MM.1S (cell line): Measurements from ENCODE around the gene PGPEP1.
"Not testable (repeated sequence)": the region's sequence is repeated elsewhere in the genome, so short reads cannot be mapped to it uniquely, and the experiment has no call there.

Experiments used
- DNase-seq: peaks from one replicate; pipeline ENCODE4 v3.0.0-alpha.2; 2015
- H2AFZ ChIP-seq: fragments of 300-600 bp; sonication (generic); 2 replicates; pipeline ENCODE4 v1.6.0; 2016; ENCODE audit warnings: antibody characterized with exemption, low read length
- H3F3A ChIP-seq: fragments of 300-600 bp; sonication (generic); 2 replicates; pipeline ENCODE4 v1.6.1; 2016; ENCODE audit warnings: mild to moderate bottlenecking, antibody characterized with exemption, low read length, moderate library complexity, mixed read lengths; ENCODE audit not compliant: insufficient read depth
- H3K27ac ChIP-seq: fragments of 300-600 bp; sonication (generic); 2 replicates; pipeline ENCODE4 v1.5.1; 2016; ENCODE audit warnings: mild to moderate bottlenecking, low read length
- H3K27me3 ChIP-seq: fragments of 300-600 bp; sonication (generic); replicated peaks from 2 replicates; pipeline ENCODE4 v1.6.0; 2016; ENCODE audit warnings: low read length; ENCODE audit not compliant: insufficient read depth
- H3K36me3 ChIP-seq: fragments of 300-600 bp; sonication (generic); replicated peaks from 2 replicates; pipeline ENCODE4 v1.6.1; 2016; ENCODE audit warnings: mild to moderate bottlenecking, low read length, mixed read lengths; ENCODE audit not compliant: insufficient read depth
- H3K4me1 ChIP-seq: fragments of 300-600 bp; sonication (generic); 2 replicates; pipeline ENCODE4 v1.6.1; 2016; ENCODE audit warnings: low read length, mixed read lengths
- H3K4me2 ChIP-seq: fragments of 300-600 bp; sonication (generic); 2 replicates; pipeline ENCODE4 v1.6.0; 2016; ENCODE audit warnings: low read depth, low read length
- H3K4me3 ChIP-seq: fragments of 300-600 bp; sonication (generic); 2 replicates; pipeline ENCODE4 v1.5.1; 2016; ENCODE audit warnings: low read length, mixed read lengths
- H3K79me2 ChIP-seq: fragments of 300-600 bp; sonication (generic); 2 replicates; pipeline ENCODE4 v1.6.1; 2016; ENCODE audit warnings: mixed run types, low read length, mixed read lengths
- H3K9ac ChIP-seq: fragments of 300-600 bp; sonication (generic); 2 replicates; pipeline ENCODE4 v1.6.1; 2016; ENCODE audit warnings: low read length, mixed read lengths
- H3K9me2 ChIP-seq: fragments of 300-600 bp; sonication (generic); replicated peaks from 2 replicates; pipeline ENCODE4 v1.6.1; 2016; ENCODE audit warnings: mild to moderate bottlenecking, low read length, mixed read lengths; ENCODE audit not compliant: insufficient read depth
- H3K9me3 ChIP-seq: fragments of 300-600 bp; sonication (generic); replicated peaks from 2 replicates; pipeline ENCODE4 v1.6.1; 2016; ENCODE audit warnings: mild to moderate bottlenecking, low read length, mixed read lengths; ENCODE audit not compliant: insufficient read depth
- H4K20me1 ChIP-seq: fragments of 300-600 bp; sonication (generic); 2 replicates; pipeline ENCODE4 v1.6.1; 2016; ENCODE audit warnings: mild to moderate bottlenecking, low read length, moderate library complexity, mixed read lengths; ENCODE audit not compliant: insufficient read depth
- EZH2 ChIP-seq: fragments of 300-600 bp; sonication (generic); optimal IDR thresholded peaks from 2 replicates; pipeline ENCODE3; 2017; ENCODE audit warnings: low read depth, mild to moderate bottlenecking, antibody characterized with exemption, low read length, mixed read lengths
- EZH2phosphoT487 ChIP-seq: fragments of 300-600 bp; sonication (generic); IDR thresholded peaks from 2 replicates; pipeline ENCODE4 v1.6.1; 2018; ENCODE audit warnings: antibody characterized with exemption, low read length
- TF ChIP-seq, protein P1 (sequence below): fragments of 300-600 bp; sonication (generic); IDR thresholded peaks from 2 replicates; pipeline ENCODE4 v1.5.1; 2016; ENCODE audit warnings: antibody characterized with exemption, low read length, mixed read lengths

PGPEP1 gene

DNA sequence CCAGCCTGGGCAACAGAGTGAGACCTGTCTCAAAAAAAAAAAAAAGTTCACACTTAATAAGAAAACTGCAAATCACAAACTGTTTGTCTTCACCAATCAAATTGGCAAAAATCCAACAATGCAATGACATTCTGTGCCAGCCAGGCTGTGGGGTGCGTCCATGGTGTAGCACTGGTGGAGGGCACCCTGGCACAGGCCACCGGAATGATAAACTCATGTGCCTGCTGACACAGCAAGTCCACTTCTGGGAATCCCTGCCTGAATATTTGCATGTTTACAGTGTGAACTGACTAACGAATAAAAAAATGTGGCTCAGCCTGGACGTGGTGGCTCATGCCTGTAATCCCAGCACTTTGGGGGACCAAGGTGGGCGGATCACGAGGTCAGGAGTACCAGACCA lies 58.6 kb downstream of the PGPEP1 start:
- Histone ChIP-seq H2AFZ (no peak overlapping the region), H3K4me2 (no peak overlapping the region), H4K20me1 (no peaks in the 10 kb centered on the region), H3K4me1 (no peaks in the 10 kb centered on the region), H3K27me3 (peaks cover 29% of the 10 kb centered on the region), H3K27ac (no peak overlapping the region), H3K4me3 (no peak overlapping the region), H3F3A (no peaks in the 10 kb centered on the region), H3K9me2 (no peaks in the 10 kb centered on the region), H3K79me2 (no peaks in the 10 kb centered on the region), H3K9me3 (no peaks in the 10 kb centered on the region), H3K36me3 (no peaks in the 10 kb centered on the region), H3K9ac (no peak overlapping the region)
- DNase-seq: no peak
- TF ChIP-seq EZH2: no peak
- TF ChIP-seq, protein P1, sequence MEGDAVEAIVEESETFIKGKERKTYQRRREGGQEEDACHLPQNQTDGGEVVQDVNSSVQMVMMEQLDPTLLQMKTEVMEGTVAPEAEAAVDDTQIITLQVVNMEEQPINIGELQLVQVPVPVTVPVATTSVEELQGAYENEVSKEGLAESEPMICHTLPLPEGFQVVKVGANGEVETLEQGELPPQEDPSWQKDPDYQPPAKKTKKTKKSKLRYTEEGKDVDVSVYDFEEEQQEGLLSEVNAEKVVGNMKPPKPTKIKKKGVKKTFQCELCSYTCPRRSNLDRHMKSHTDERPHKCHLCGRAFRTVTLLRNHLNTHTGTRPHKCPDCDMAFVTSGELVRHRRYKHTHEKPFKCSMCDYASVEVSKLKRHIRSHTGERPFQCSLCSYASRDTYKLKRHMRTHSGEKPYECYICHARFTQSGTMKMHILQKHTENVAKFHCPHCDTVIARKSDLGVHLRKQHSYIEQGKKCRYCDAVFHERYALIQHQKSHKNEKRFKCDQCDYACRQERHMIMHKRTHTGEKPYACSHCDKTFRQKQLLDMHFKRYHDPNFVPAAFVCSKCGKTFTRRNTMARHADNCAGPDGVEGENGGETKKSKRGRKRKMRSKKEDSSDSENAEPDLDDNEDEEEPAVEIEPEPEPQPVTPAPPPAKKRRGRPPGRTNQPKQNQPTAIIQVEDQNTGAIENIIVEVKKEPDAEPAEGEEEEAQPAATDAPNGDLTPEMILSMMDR: no peak
- no peak for TF ChIP-seq EZH2phosphoT487

DNA sequence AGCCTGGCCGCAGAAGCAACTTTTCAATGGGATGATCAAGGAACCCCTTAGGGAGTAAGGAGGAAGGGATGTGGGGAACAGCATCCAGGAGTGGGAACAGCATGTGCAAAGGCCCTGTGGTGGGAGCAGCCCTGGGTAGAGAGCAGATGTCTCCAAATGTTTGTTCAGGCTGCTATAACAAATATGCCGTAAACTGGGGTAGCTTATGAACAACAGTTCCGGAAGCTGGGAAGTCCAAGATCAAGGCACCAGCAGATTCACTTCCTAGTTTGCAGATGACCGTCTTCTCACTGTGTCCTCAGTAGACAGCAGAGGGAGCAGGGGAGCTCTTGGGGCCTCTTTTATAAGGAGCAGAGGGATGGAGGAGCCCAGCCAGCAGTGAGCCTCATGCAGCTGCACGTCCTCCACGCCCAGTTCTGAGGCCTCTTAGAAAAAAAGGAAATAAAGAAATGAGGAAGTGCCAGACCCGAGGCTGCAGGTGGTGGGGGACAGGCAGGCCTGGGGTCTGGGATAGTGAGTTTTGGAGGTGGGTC lies 61.2 kb downstream of the PGPEP1 start:
- no peak overlapping the region for H3K4me2 ChIP-seq
- H4K20me1 ChIP-seq: no peaks in the 10 kb centered on the region
- no peaks in the 10 kb centered on the region for H3K36me3 ChIP-seq
- DNase-seq: peak; percentile 50
- H3K27me3 ChIP-seq: peaks cover 19% of the 10 kb centered on the region
- no peaks in the 10 kb centered on the region for H3K4me1 ChIP-seq
- no peak overlapping the region for H3K27ac ChIP-seq
- no peaks in the 10 kb centered on the region for H3F3A ChIP-seq
- no peaks in the 10 kb centered on the region for H3K79me2 ChIP-seq
- H3K9me3 ChIP-seq: no peaks in the 10 kb centered on the region
- H3K9me2 ChIP-seq: no peaks in the 10 kb centered on the region
- TF ChIP-seq EZH2: no peak
- TF ChIP-seq, protein P1: peak; percentile 36
- no peak overlapping the region for H2AFZ ChIP-seq
- H3K4me3 ChIP-seq: no peak overlapping the region
- H3K9ac ChIP-seq: no peak overlapping the region

DNA sequence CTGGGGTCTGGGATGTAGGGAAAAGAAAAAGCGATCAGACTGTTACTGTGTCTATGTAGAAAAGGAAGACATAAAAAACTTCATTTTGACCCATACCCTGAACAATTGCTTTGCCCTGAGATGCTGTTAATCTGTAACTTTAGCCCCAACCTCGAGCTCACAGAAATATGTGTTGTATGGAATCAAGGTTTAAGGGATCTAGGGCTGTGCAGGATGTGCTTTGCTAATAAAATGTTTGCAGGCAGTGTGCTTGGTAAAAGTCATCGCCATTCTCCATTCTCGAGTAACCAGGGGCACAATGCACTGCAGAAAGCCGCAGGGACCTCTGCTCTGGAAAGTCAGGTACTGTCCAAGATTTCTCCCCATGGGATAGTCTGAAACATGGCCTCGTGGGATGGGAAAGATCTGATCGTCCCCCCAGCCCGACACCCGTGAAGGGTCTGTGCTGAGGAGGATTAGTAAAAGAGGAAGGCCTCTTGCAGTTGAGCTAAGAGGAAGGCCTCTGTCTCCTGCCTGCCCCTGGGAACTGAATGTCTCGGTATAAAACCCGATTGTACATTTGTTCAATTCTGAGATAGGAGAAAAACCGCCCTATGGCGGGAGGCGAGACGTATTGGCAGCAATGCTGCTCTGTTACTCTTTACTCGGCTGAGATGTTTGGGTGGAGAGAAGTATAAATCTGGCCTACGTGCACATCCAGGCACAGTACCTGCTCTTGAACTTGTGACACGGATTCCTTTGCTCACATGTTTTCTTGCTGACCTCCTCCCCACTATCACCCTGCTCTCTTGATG lies 62.3 kb downstream of the PGPEP1 start:
- not testable (repeated sequence) for H2AFZ ChIP-seq, H3K79me2 ChIP-seq, H3K4me3 ChIP-seq, H3K27ac ChIP-seq, H3K9me3 ChIP-seq, H3K4me1 ChIP-seq, H3K4me2 ChIP-seq, H3F3A ChIP-seq, H3K9me2 ChIP-seq, DNase-seq, H4K20me1 ChIP-seq, H3K9ac ChIP-seq, H3K36me3 ChIP-seq
- peaks cover 10% of the 10 kb centered on the region for H3K27me3 ChIP-seq

DNA sequence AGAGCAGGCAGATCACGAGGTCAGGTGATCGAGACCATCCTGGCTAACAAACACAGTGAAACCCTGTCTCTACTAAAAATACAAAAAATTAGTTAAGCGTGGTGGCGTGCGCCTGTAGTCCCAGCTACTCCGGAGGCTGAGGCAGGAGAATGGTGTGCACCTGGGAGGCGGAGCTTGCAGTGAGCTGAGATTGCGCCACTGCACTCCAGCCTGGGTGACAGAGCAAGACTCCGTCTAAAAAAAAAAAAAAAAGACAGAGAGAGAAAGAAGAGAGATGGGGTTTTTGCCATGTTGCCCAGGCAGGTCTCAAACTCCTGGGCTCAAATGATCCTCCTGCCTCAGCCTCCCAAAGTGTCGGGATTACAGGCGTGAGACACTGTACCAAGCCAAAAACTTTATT lies 65.4 kb downstream of the PGPEP1 start:
- not testable (repeated sequence) for H3K4me3 ChIP-seq, H3K4me1 ChIP-seq, H3K79me2 ChIP-seq, H3K36me3 ChIP-seq, DNase-seq, H3K4me2 ChIP-seq, H2AFZ ChIP-seq, H4K20me1 ChIP-seq, H3K27me3 ChIP-seq, H3K9ac ChIP-seq, H3K9me2 ChIP-seq, H3K27ac ChIP-seq, H3K9me3 ChIP-seq, H3F3A ChIP-seq
